K562 (cell line): ENCODE results near the gene CDC14A. TPM values are rescaled to one million over a fixed set of nuclear protein-coding genes. Genes with fewer than 3 reads are reported as not detected.

Experiments used
- ATAC-seq: fragments of 200-7000 bp; cut with Tn5 transposase; 3 replicates; pipeline ENCODE4 v1.9.1; 2020; ENCODE audit warnings: moderate library complexity
- BruUV-seq: library from RNA; stranded (reverse); fragments of 400-500 nt; replicated peaks from 2 replicates; lab custom pipeline; 2021; lab: Mats Ljungman, UMichigan
- CTCF ChIA-PET: fragments of 300-600 bp; formaldehyde crosslinking; extraction: SDS; loops from one replicate; lab custom pipeline; 2021; ENCODE audit warnings: low intra/inter-chr PET ratio; lab: Yijun Ruan, JAX
- POLR2A ChIA-PET: fragments of 300-600, 350-650 bp; sonication (Branson Sonifier 250); formaldehyde crosslinking; extraction: SDS; loops from one replicate; lab custom pipeline; 2021; ENCODE audit warnings: antibody characterized with exemption, inconsistent platforms; lab: Yijun Ruan, JAX
- DNase-seq, 4 experiments: peaks; one replicate each; pipeline versions ENCODE4 v3.0.0 to v3.0.0-alpha.2; 2011 to 2018; ENCODE audit warnings: low spot score in 3 of 4, mixed read lengths in 3 of 4; ENCODE audit errors: extremely low read depth in 1 of 4
- FAIRE-seq: peaks from 2 replicates; lab custom pipeline; 2011; peaks lifted over from hg19 to GRCh38; lab: Jason Lieb, UNC
- H2AFZ ChIP-seq: 2 replicates; pipeline ENCODE4 v1.6.0; 2011; ENCODE audit warnings: low read depth, low read length, control low read depth, inconsistent platforms
- H3K27ac ChIP-seq: fragments of 200-600 bp; 3 replicates; pipeline ENCODE4 v1.8.0; 2011; ENCODE audit warnings: low read depth, mild to moderate bottlenecking, control low read depth, inconsistent platforms, low read length, moderate library complexity, mixed read lengths; ENCODE audit errors: extremely low read depth
- H3K27me3 ChIP-seq, 2 experiments: fragments of 300-600 bp in 1 of 2; 2 replicates in 1 of 2; 3 replicates in 1 of 2; pipeline versions ENCODE4 v1.6.0 to v1.8.0; 2011; ENCODE audit warnings: inconsistent platforms in 2 of 2, low read length in 2 of 2, mild to moderate bottlenecking in 1 of 2, mixed read lengths in 1 of 2, moderate library complexity in 1 of 2; ENCODE audit not compliant: control insufficient read depth in 2 of 2, insufficient read depth in 2 of 2
- H3K36me3 ChIP-seq: fragments of 300-600 bp; 3 replicates; pipeline ENCODE4 v1.8.0; 2011; ENCODE audit warnings: mild to moderate bottlenecking, low read length, inconsistent platforms; ENCODE audit not compliant: control insufficient read depth, insufficient read depth
- H3K4me1 ChIP-seq, 2 experiments: fragments of 200-600 bp in 1 of 2; replicated peaks in 1 of 2; 2 replicates in 1 of 2; 3 replicates in 1 of 2; pipeline versions ENCODE4 v1.5.1 to v1.8.0; 2011; ENCODE audit warnings: inconsistent platforms in 2 of 2, low read length in 2 of 2, mild to moderate bottlenecking in 1 of 2, mixed read lengths in 1 of 2, moderate library complexity in 1 of 2; ENCODE audit not compliant: control insufficient read depth in 2 of 2, insufficient read depth in 2 of 2
- H3K4me2 ChIP-seq: 2 replicates; pipeline ENCODE4 v1.6.1; 2011; ENCODE audit warnings: low read length, control low read depth, inconsistent platforms, mixed read lengths; ENCODE audit not compliant: insufficient read depth
- H3K4me3 ChIP-seq: fragments of 200-600 bp; sonication (generic), shearing (Covaris generic); 2 replicates; pipeline ENCODE4 v1.5.1; 2016; ENCODE audit warnings: control low read depth, inconsistent platforms
- H3K79me2 ChIP-seq: fragments of 200-600 bp; 3 replicates; pipeline ENCODE4 v1.8.0; 2011; ENCODE audit warnings: low read length, inconsistent platforms; ENCODE audit not compliant: control insufficient read depth, insufficient read depth
- H3K9ac ChIP-seq, 2 experiments: 2 replicates each; pipeline versions ENCODE4 v1.6.0 to v1.6.1; 2011; ENCODE audit warnings: low read depth in 2 of 2, low read length in 2 of 2, control low read depth in 1 of 2, inconsistent platforms in 1 of 2, mild to moderate bottlenecking in 1 of 2, mixed read lengths in 1 of 2; ENCODE audit not compliant: insufficient read depth in 1 of 2
- H3K9me1 ChIP-seq: one replicate; pipeline ENCODE4 v1.6.0; 2011; ENCODE audit warnings: inconsistent platforms, mild to moderate bottlenecking, low read length, moderate library complexity; ENCODE audit not compliant: control insufficient read depth, insufficient read depth
- H3K9me3 ChIP-seq: replicated peaks from 2 replicates; pipeline ENCODE4 v1.5.1; 2011; ENCODE audit warnings: low read depth, low read length, inconsistent platforms; ENCODE audit not compliant: control insufficient read depth, insufficient read depth
- H4K20me1 ChIP-seq: replicated peaks from 2 replicates; pipeline ENCODE4 v1.6.1; 2011; ENCODE audit warnings: low read length, inconsistent platforms, mixed read lengths; ENCODE audit not compliant: control insufficient read depth, insufficient read depth
- HNRNPK ChIP-seq: fragments of 200-400 bp; formaldehyde crosslinking; IDR thresholded peaks from one replicate; pipeline ENCODE4 v1.6.1; 2018; ENCODE audit warnings: mild to moderate bottlenecking, low read depth, low read length; ENCODE audit not compliant: poor library complexity, severe bottlenecking
- MTA1 ChIP-seq: fragments of 450-650 bp; IDR thresholded peaks from 2 replicates; pipeline ENCODE4 v1.6.1; 2017; ENCODE audit warnings: borderline replicate concordance
- NCOA4 ChIP-seq: fragments of 450-650 bp; IDR thresholded peaks from 2 replicates; pipeline ENCODE4 v1.6.1; 2018; ENCODE audit warnings: mild to moderate bottlenecking; ENCODE audit not compliant: partially characterized antibody
- SLC30A9 ChIP-seq: fragments of 250-450 bp; sonication (Bioruptor Pico); IDR thresholded peaks from 2 replicates; pipeline ENCODE4 v1.8.0; 2022; ENCODE audit warnings: mild to moderate bottlenecking, moderate library complexity
- SREBF1 ChIP-seq: fragments of 150-350 bp; IDR thresholded peaks from 2 replicates; pipeline ENCODE4 v1.6.1; 2014; ENCODE audit warnings: antibody characterized with exemption, low read depth, low read length, borderline replicate concordance
- USF1 ChIP-seq: sonication (generic); formaldehyde crosslinking; IDR thresholded peaks from 2 replicates; pipeline ENCODE4 v1.9.0; 2022; ENCODE audit warnings: mild to moderate bottlenecking, missing genetic modification reagents
- ZFPM2 ChIP-seq: fragments of 250-450 bp; sonication (Bioruptor Pico); IDR thresholded peaks from 2 replicates; pipeline ENCODE4 v1.5.1; 2022; ENCODE audit warnings: mild to moderate bottlenecking
- ZNF134 ChIP-seq: fragments of 250-450 bp; sonication (Bioruptor Pico); conservative IDR thresholded peaks from 2 replicates; pipeline ENCODE4 v1.4.0; 2020
- ZNF512 ChIP-seq: IDR thresholded peaks from 2 replicates; pipeline ENCODE4 v1.6.1; 2016; ENCODE audit warnings: missing genetic modification characterization, missing compliant biosample characterization
- ZSCAN32 ChIP-seq: fragments of 450-650 bp; formaldehyde crosslinking; IDR thresholded peaks from 2 replicates; pipeline ENCODE4 v1.4.0; 2020; ENCODE audit warnings: mild to moderate bottlenecking, moderate library complexity
- in situ Hi-C: fragments of 300-500 bp; cut with MboI; formaldehyde crosslinking; loops from 4 replicates; pipeline ENCODE4 v1.15.0; 2018; ENCODE audit warnings: inconsistent platforms, mixed read lengths
- intact Hi-C: fragments of 100-400 bp; cut with micrococcal nuclease; formaldehyde crosslinking; loops from 2 replicates; pipeline ENCODE4 v1.14.2; 2022
- polyA plus RNA-seq, 8 experiments: library from polyadenylated mRNA; depleted of rRNA in 4 of 8; stranded (reverse) in 5 of 8; unstranded in 3 of 8; fragments of >200 nt; fragmentation: Nextera tagmentation in 2 of 8; fragmentation: Illumina TruSeq in 1 of 8; extraction: Ambion mirVana in 2 of 8; extraction: Trizol in 1 of 8; gene quantifications; 2 replicates each; pipeline versions ENCODE4 v1.2.1 to v1.2.3, GENCODE V29; 2011 to 2014; ENCODE audit warnings: inconsistent platforms in 1 of 8, missing spikeins in 1 of 8
- total RNA-seq, 7 experiments: library from RNA; depleted of rRNA in 6 of 7; stranded (reverse); fragments of >200 nt in 6 of 7; fragmentation: Illumina TruSeq in 2 of 7; extraction: Trizol in 2 of 7; gene quantifications; 2 replicates each; pipeline versions ENCODE4 v1.2.1 to v1.2.3, GENCODE V29; 2011 to 2021; ENCODE audit warnings: low replicate concordance in 1 of 7

The CDC14A gene
- total and polyA plus RNA-seq, 9 of the 15 experiments (the other 6 are each of a cell fraction or from before 2014, with no cell fraction given), result 17.0 to 74.3 (median 33.4) TPM

DNA sequence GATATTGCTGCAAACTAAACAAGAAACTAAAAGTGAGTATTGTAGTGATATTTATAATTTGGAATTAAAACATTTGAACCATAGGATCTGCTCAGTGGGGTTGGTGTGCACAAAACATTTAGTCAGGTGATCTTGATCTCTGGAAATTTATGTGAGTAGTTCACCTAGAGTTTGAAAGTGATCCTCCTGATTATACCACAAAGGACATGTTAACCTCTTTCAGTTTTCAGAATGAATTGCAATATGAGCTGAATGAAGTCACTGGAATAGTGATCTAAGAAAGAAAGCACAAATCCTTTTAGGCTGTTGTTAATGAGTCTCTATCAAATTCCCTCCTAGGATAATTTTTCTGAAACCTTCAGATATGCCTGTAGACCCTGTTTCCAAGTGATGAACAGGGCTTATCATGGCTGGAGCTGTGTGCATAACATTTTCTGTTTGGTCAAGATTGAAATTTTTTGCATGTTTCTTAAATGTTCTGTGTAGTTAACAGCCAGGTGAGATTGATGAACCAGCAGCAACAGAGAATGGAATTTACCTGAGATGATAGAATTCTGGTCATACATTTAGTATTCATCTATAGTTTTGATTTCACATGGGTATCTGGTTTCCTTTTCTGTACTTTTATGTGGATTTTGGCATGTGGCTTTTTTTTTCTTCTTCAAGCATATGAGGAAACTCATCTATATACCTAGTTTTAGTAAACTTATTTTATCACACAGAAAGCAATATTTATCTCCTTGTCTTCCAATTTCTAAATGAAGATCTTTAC, 25.5 kb downstream of the CDC14A start:
- Histone ChIP-seq H3K4me1 (no peaks in the 10 kb centered on the region; a peak in 1 of 5 replicates), H3K9me1 (no peaks in the 10 kb centered on the region), H3K27ac (no peak overlapping the region), H3K79me2 (peaks cover 85% of the 10 kb centered on the region), H3K4me3 (no peak overlapping the region), H4K20me1 (peaks cover 3% of the 10 kb centered on the region), H3K9me3 (no peaks in the 10 kb centered on the region), H3K9ac (no peak overlapping the region), H3K27me3 (no peaks in the 10 kb centered on the region), H2AFZ (no peak overlapping the region), H3K4me2 (no peak overlapping the region), H3K36me3 (peaks cover 71% of the 10 kb centered on the region)
- intact Hi-C loops (no loop called here), in situ Hi-C loops (no loop called here)
- ChIA-PET POLR2A (interaction anchor here (0.8 to 1.0 kb wide), 2 partner anchors 15 to 18 kb away, joined by 3 read pairs; no protein-coding TSS in a partner anchor), CTCF (no interaction called here)
- no peak for DNase-seq
- no peak for TF ChIP-seq ZFPM2 (CRISPR knock-in tag)
- TF ChIP-seq USF1 (CRISPR knock-in tag), result no peak
- TF ChIP-seq HNRNPK, result no peak
- no peak for TF ChIP-seq SLC30A9 (CRISPR knock-in tag)
- no peak for TF ChIP-seq NCOA4
- TF ChIP-seq MTA1, result no peak
- TF ChIP-seq ZSCAN32 (CRISPR knock-in tag), result no peak
- TF ChIP-seq ZNF512 (tag), result no peak
- TF ChIP-seq ZNF134 (CRISPR knock-in tag), result no peak
- no peak for TF ChIP-seq SREBF1
- ATAC-seq, result no peak
- BruUV-seq, result no TSS peak
- FAIRE-seq, result peak; percentile 32
